GM18861 (cell line): Measurements from ENCODE around the gene PRKCE.

Experiments used
- ATAC-seq: cut with Tn5 transposase; IDR thresholded peaks from one replicate; pipeline ENCODE4 v1.9.1; 2021; ENCODE audit not compliant: unreplicated experiment

The PRKCE gene

DNA sequence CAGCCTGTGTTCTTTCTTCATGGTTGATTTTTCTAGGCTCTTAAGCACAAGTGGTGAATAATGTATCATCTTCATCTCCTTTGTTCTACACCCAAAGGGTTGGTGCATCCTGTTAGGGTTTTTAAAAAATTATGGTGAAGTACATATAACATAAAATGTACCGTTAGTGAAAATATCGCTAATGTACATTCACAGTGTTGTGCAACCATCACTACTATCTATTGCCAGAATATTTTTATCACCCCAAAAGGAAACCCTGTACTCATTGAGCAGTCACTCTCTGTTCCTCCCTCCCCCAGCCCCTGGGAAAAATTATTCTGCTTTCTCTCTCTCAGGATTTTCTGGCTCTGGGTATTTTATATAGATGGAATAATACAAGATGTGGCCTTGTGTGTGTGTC, 98.5 kb downstream of the PRKCE start:
- no peak for ATAC-seq

GRCh38 chr2:45750484-45750883, 99.0 kb downstream of the PRKCE start:
- no peak for ATAC-seq

DNA sequence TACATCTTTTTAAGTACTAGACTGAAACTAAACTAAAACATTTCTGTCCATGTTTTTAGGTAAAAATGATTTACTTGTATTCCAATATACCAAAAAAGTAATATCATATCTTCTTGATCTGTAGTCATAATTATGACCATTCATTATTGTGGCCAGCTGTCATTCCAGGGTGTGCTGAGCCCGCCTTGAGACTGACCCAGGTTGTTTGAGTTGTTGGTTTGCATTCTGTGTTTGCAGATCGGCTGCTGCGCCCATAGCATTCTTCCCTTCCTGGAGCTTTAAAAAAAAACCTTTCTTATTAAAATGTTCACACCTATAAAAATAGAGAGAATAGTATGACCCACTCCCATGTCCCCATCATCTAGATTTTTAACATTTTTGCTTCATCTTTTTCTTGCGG, 101.9 kb downstream of the PRKCE start:
- no peak for ATAC-seq

DNA sequence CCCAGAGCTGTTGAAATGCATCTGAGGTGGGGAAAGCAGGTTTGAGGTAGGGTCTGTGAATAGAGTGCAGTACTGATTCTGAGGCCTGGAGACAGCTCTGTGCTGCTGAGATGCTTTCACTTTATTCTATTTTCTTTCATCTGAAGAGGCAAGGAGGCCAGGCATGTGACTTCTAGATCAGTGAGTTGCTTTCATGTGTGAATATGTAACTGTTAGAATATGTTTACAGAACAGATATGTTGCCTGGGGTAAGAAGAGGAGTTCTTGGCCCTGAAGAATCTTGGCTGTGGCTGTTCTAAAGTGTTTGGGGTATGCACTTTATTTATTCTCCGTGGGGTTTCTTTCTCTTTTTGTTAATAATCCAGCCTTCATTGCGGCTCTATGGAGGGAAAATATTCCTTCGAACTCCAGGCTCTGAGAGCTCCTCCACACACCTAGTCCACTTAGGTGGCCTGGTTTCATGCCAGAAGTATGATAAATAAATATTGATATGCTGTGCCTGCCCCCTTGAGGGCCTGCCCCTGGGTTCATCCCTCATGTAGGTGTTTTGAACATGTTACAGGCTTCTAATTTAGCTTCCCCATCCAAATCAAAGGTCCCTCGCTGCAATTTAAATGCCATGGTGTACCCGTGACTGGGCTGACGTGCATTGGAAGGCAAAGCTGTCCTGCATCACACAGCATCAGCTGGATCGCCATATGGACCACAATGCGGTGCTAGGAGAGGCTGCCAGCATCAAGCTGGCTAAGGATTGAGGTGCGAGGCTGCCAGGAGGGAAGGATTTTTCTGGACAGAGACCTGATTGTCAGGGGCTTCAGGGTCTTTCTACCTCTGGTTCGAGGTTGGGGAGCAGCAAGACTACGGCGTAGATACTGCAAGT, 102.9 kb downstream of the PRKCE start:
- no peak for ATAC-seq

DNA sequence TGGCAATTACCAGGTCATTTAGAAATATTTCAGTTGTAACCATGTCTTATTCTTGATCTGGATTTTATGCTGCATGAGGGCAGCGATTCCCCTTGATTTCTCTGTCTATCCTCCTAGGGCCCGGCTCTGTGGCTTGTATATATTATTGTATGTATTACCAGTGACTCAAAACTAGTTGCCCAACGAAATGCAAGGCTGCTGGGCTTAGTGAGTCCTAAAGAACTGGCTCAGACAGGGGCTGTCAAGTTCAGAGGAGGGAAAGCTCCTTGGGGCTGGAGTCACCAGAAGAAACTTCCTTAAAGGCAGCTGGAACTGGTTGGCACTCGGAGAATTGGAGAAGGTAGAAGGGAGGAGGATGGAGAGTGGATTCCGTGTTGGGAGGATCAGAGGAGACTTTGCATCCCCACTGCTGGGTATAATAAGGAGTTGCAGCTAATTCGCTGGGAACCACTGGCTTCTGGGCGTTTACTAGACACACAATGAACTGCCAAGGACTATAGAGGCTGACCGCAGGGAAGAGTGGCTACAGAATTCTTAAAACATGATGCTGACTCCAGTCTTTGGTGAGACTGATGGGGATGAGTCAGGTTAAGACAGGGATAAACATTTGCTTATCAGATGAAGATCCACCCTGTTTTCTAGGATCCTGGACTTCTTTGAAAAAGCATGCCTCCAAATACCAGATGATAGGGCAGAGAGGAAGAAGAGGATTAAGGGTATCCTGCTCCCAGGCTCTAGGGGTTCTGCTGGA, 104.3 kb downstream of the PRKCE start:
- no peak for ATAC-seq

- ATAC-seq = no peak
These were observed 106.5 kb downstream of the PRKCE start for GRCh38 chr2:45758018-45758417.

DNA sequence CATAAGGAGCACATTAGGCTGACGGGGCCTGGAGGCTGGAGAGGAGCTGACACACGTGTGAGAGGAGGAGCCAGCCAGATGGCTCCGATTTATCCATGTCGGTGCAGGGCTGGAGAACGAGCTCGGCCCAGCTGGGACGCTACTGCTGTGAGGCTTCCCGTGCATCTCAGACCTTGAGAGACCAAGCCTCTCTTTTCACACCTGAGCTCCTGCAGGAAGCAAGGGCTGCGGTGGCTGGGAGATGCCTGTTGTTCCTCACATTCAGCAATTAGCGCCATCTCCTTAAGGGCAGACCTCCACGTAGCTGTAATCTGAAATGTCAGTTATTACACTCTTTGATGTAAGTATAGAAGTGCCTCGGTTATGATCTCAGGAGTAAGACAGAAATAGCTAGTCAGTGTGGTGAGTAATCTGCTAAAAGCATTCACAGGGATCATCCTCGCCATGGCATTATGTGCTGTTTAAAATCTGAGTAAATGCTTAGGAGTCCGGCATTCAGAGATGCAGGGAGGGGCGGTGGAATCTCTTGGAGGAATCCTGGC, 107.9 kb downstream of the PRKCE start:
- ATAC-seq = no peak

- ATAC-seq = no peak
These were observed 110.2 kb downstream of the PRKCE start for GRCh38 chr2:45761635-45762034.

DNA sequence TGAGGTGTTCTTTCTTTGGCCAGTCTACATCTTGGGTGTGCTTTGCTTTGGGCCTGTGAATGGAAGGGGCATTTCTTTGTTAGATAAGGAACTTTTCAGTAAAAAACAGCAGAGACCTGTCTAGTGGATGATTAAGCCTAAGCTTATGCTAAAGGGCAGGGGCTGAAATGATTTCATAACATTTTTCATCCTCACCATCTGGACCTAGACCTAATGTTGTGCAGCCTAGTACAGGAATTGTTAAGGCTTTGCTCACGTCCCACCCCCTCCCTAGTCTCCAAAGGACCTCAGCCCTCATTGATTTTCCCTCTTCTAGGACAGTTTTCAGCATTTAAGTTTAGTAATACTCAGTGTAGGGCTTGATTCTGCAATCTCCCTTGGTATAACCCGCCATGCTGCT, 111.8 kb downstream of the PRKCE start:
- ATAC-seq = no peak

- no peak for ATAC-seq
These were observed 112.3 kb downstream of the PRKCE start for GRCh38 chr2:45763797-45764196.

- ATAC-seq = no peak
These were observed 113.7 kb downstream of the PRKCE start for GRCh38 chr2:45765007-45765727.

DNA sequence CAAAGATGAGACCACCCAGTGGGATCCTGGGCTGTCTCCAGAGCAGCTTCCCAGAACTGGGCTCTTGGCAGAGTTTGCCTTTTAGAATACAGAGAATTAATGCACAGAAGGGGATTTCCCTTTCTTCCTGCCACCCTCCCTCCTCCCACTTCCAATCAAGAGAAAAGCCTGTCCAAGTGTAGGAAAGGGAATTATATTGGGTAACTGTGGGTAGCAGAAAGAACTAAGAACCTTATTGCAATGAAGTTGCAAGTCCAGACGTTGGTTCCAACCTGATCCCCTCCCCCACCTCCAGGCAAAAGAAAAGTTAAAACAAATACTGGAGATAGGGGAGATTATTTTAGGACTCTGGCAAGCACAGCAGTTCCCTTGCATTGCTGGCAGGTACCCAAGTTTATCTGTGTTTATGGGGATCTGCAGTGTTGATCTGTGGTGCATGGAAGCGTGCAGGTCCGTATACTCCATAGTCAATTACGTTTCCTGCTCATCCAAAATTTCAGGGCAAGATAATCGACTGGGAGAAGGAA, 114.3 kb downstream of the PRKCE start:
- no peak for ATAC-seq

DNA sequence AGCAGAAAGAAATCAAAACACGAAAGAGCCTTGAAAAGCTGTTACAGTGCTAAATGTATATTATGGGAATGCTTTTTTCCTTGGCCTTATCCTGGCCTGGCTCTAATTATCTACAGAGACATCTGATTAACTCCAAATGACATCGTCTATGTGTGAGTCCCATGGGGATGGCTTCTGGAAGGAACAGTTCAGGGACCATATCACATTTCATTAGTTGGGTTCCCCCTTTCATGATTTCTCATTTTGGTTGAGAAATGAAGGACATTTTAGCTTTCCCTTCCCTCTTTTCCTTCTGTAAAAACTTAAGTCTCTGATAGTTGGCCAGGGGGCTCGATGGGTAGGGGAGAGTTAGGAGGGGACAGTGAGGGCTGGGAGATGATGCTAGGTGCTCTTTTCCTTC, 116.7 kb downstream of the PRKCE start:
- no peak for ATAC-seq

GRCh38 chr2:45769056-45769455, 117.6 kb downstream of the PRKCE start:
- ATAC-seq = no peak

- no peak for ATAC-seq
These were observed 118.5 kb downstream of the PRKCE start for GRCh38 chr2:45769854-45770576.

- ATAC-seq = no peak
These were observed 119.3 kb downstream of the PRKCE start for GRCh38 chr2:45770811-45771210.

DNA sequence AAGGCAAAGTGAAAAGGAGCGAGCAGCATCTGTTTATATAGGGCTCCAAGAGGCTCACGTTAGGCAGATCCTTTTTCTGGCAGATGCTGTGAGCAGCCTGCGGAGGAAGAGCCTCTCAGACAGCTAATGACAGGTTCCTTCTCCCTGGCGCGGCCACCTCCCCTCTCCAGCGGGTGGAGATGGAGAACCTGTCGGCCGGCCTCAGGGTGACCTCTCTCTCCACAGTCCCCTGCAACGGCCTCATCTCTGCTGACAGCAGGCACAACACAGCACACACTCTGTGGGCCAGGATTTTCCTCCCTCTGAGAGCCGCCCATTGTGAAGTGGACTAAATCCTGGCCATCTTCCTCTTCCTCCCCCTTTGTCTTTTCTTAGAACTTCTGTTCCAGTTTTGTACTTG, 119.8 kb downstream of the PRKCE start:
- no peak for ATAC-seq

DNA sequence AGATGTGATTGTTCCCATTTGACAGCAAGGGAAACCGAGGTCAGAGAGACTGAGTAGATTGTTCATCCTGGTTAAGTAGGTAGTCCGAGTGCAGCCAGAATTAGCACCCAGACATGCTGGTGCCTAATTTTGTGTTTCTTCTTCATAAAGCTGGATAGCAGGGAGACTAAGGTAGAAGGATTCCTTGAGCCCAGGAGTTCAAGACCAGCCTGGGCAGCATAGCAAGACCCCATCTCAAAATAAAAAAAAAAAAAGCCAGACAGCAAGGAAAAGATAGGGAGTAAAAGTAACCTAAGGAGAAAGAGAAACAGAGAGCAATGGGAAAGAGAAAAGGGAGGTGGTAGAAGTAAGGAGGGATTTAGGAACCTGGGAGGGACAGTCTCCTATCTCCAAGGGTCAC, 120.6 kb downstream of the PRKCE start:
- ATAC-seq = no peak

- no peak for ATAC-seq
These were observed 122.4 kb downstream of the PRKCE start for GRCh38 chr2:45773909-45774308.

DNA sequence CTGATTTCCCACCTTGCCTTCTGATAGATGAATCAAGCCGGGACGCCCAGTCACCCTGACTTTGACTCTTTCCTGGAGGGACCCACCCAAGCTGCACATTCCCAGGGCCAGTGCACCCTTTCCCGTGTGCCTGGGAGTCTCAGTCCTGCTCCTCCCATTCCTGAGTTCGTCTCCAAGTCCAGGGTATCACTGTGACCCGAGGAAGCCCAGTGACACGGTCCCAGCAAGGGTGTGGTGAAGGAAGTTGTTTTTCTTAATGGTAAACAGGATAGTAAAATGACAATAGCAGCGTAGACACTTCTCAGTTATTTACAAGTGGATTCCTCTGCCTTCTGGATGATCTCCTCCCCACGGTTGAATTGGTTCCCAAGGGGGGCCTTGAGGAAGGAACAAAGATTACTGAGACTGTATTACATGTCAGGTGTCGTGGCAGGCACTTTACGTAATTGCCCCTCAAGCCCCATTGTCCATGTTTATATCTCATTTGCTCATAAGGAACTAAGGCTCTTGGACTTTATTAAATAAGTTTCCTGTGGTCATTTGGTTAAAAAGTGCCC, 123.3 kb downstream of the PRKCE start:
- no peak for ATAC-seq
